HS-5 (cell line): Measurements from ENCODE around the gene ACP4.
"Not testable (repeated sequence)": the region's sequence is repeated elsewhere in the genome, so short reads cannot be mapped to it uniquely, and the experiment has no call there.

Source experiments
- DNase-seq: peaks from one replicate; pipeline ENCODE4 v3.0.0-alpha.2; 2012; ENCODE audit warnings: low read depth

ACP4 gene

GRCh38 chr19:50797781-50798658 is 7.8 kb downstream of the ACP4 start:
- no peak for DNase-seq

GRCh38 chr19:50798659-50799546 is 8.7 kb downstream of the ACP4 start:
- DNase-seq, result no peak

GRCh38 chr19:50799547-50799851 is 9.3 kb downstream of the ACP4 start:
- no peak for DNase-seq

- no peak for DNase-seq
Measured at GRCh38 chr19:50801107-50801506, 10.9 kb downstream of the ACP4 start.

GRCh38 chr19:50803633-50804419 is 13.6 kb downstream of the ACP4 start:
- no peak for DNase-seq

GRCh38 chr19:50804420-50805272 is 14.4 kb downstream of the ACP4 start:
- DNase-seq, result peak; percentile 95

GRCh38 chr19:50808856-50809255 is 18.6 kb downstream of the ACP4 start:
- DNase-seq, result no peak

GRCh38 chr19:50811622-50812238 is 21.5 kb downstream of the ACP4 start:
- DNase-seq, result not testable (repeated sequence)

GRCh38 chr19:50812474-50812873 is 22.3 kb downstream of the ACP4 start:
- no peak for DNase-seq

GRCh38 chr19:50814883-50815282 is 24.7 kb downstream of the ACP4 start:
- DNase-seq, result no peak

GRCh38 chr19:50815439-50815838 is 25.2 kb downstream of the ACP4 start:
- DNase-seq, result no peak

GRCh38 chr19:50817941-50818858 is 28.0 kb downstream of the ACP4 start:
- DNase-seq, result no peak

GRCh38 chr19:50818859-50819472 is 28.8 kb downstream of the ACP4 start:
- no peak for DNase-seq

GRCh38 chr19:50819636-50820035 is 29.4 kb downstream of the ACP4 start:
- DNase-seq, result no peak

- DNase-seq, result no peak
Measured at GRCh38 chr19:50820086-50820485, 29.9 kb downstream of the ACP4 start.

- DNase-seq, result no peak
Measured at GRCh38 chr19:50820549-50821247, 30.5 kb downstream of the ACP4 start.

GRCh38 chr19:50821248-50821612 is 31.0 kb downstream of the ACP4 start:
- no peak for DNase-seq

GRCh38 chr19:50821622-50822021 is 31.4 kb downstream of the ACP4 start:
- DNase-seq, result no peak

GRCh38 chr19:50822661-50823208 is 32.5 kb downstream of the ACP4 start:
- DNase-seq, result no peak
